MM.1S (cell line): ENCODE results near the gene BHMT.
"Not testable (repeated sequence)": the region's sequence is repeated elsewhere in the genome, so short reads cannot be mapped to it uniquely, and the experiment has no call there.

ENCODE experiments used
- DNase-seq: peaks from one replicate; pipeline ENCODE4 v3.0.0-alpha.2; 2015
- H2AFZ ChIP-seq: fragments of 300-600 bp; sonication (generic); 2 replicates; pipeline ENCODE4 v1.6.0; 2016; ENCODE audit warnings: antibody characterized with exemption, low read length
- H3F3A ChIP-seq: fragments of 300-600 bp; sonication (generic); 2 replicates; pipeline ENCODE4 v1.6.1; 2016; ENCODE audit warnings: mild to moderate bottlenecking, antibody characterized with exemption, low read length, moderate library complexity, mixed read lengths; ENCODE audit not compliant: insufficient read depth
- H3K27ac ChIP-seq: fragments of 300-600 bp; sonication (generic); 2 replicates; pipeline ENCODE4 v1.5.1; 2016; ENCODE audit warnings: mild to moderate bottlenecking, low read length
- H3K27me3 ChIP-seq: fragments of 300-600 bp; sonication (generic); replicated peaks from 2 replicates; pipeline ENCODE4 v1.6.0; 2016; ENCODE audit warnings: low read length; ENCODE audit not compliant: insufficient read depth
- H3K36me3 ChIP-seq: fragments of 300-600 bp; sonication (generic); replicated peaks from 2 replicates; pipeline ENCODE4 v1.6.1; 2016; ENCODE audit warnings: mild to moderate bottlenecking, low read length, mixed read lengths; ENCODE audit not compliant: insufficient read depth
- H3K4me1 ChIP-seq: fragments of 300-600 bp; sonication (generic); 2 replicates; pipeline ENCODE4 v1.6.1; 2016; ENCODE audit warnings: low read length, mixed read lengths
- H3K4me2 ChIP-seq: fragments of 300-600 bp; sonication (generic); 2 replicates; pipeline ENCODE4 v1.6.0; 2016; ENCODE audit warnings: low read depth, low read length
- H3K4me3 ChIP-seq: fragments of 300-600 bp; sonication (generic); 2 replicates; pipeline ENCODE4 v1.5.1; 2016; ENCODE audit warnings: low read length, mixed read lengths
- H3K79me2 ChIP-seq: fragments of 300-600 bp; sonication (generic); 2 replicates; pipeline ENCODE4 v1.6.1; 2016; ENCODE audit warnings: mixed run types, low read length, mixed read lengths
- H3K9ac ChIP-seq: fragments of 300-600 bp; sonication (generic); 2 replicates; pipeline ENCODE4 v1.6.1; 2016; ENCODE audit warnings: low read length, mixed read lengths
- H3K9me2 ChIP-seq: fragments of 300-600 bp; sonication (generic); replicated peaks from 2 replicates; pipeline ENCODE4 v1.6.1; 2016; ENCODE audit warnings: mild to moderate bottlenecking, low read length, mixed read lengths; ENCODE audit not compliant: insufficient read depth
- H3K9me3 ChIP-seq: fragments of 300-600 bp; sonication (generic); replicated peaks from 2 replicates; pipeline ENCODE4 v1.6.1; 2016; ENCODE audit warnings: mild to moderate bottlenecking, low read length, mixed read lengths; ENCODE audit not compliant: insufficient read depth
- H4K20me1 ChIP-seq: fragments of 300-600 bp; sonication (generic); 2 replicates; pipeline ENCODE4 v1.6.1; 2016; ENCODE audit warnings: mild to moderate bottlenecking, low read length, moderate library complexity, mixed read lengths; ENCODE audit not compliant: insufficient read depth
- EZH2 ChIP-seq: fragments of 300-600 bp; sonication (generic); optimal IDR thresholded peaks from 2 replicates; pipeline ENCODE3; 2017; ENCODE audit warnings: low read depth, mild to moderate bottlenecking, antibody characterized with exemption, low read length, mixed read lengths
- EZH2phosphoT487 ChIP-seq: fragments of 300-600 bp; sonication (generic); IDR thresholded peaks from 2 replicates; pipeline ENCODE4 v1.6.1; 2018; ENCODE audit warnings: antibody characterized with exemption, low read length
- TF ChIP-seq, protein P1 (sequence below): fragments of 300-600 bp; sonication (generic); IDR thresholded peaks from 2 replicates; pipeline ENCODE4 v1.5.1; 2016; ENCODE audit warnings: antibody characterized with exemption, low read length, mixed read lengths

Gene BHMT

DNA sequence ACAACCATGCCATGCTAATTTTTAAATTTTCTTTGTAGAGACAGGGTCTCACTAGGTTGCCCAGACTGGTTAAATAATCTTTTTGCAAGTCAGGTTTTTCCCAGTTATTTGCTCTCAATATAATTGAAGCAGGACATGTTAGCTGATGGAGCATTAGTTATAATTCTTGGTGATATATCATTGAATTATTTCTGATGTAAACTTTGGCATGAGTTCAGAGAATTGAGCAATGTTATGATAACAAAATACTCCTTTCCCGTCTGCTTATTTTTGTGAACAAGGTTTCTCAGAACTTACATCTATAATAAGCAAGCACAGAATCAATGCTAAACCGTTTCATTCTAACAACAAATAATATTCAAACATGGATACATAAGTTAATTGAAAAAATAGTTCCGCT is 37.8 kb downstream of the BHMT start:
- no peaks in the 10 kb centered on the region for H3F3A ChIP-seq
- no peak overlapping the region for H2AFZ ChIP-seq
- H3K27ac ChIP-seq = no peak overlapping the region
- H3K4me2 ChIP-seq = no peak overlapping the region
- no peaks in the 10 kb centered on the region for H3K4me1 ChIP-seq
- no peaks in the 10 kb centered on the region for H3K9me2 ChIP-seq
- no peaks in the 10 kb centered on the region for H4K20me1 ChIP-seq
- no peaks in the 10 kb centered on the region for H3K27me3 ChIP-seq
- DNase-seq = no peak
- TF ChIP-seq, protein P1, sequence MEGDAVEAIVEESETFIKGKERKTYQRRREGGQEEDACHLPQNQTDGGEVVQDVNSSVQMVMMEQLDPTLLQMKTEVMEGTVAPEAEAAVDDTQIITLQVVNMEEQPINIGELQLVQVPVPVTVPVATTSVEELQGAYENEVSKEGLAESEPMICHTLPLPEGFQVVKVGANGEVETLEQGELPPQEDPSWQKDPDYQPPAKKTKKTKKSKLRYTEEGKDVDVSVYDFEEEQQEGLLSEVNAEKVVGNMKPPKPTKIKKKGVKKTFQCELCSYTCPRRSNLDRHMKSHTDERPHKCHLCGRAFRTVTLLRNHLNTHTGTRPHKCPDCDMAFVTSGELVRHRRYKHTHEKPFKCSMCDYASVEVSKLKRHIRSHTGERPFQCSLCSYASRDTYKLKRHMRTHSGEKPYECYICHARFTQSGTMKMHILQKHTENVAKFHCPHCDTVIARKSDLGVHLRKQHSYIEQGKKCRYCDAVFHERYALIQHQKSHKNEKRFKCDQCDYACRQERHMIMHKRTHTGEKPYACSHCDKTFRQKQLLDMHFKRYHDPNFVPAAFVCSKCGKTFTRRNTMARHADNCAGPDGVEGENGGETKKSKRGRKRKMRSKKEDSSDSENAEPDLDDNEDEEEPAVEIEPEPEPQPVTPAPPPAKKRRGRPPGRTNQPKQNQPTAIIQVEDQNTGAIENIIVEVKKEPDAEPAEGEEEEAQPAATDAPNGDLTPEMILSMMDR = no peak
- no peak for TF ChIP-seq EZH2phosphoT487
- TF ChIP-seq EZH2 = no peak
- no peak overlapping the region for H3K4me3 ChIP-seq
- H3K36me3 ChIP-seq = no peaks in the 10 kb centered on the region
- no peaks in the 10 kb centered on the region for H3K79me2 ChIP-seq
- no peak overlapping the region for H3K9ac ChIP-seq
- no peaks in the 10 kb centered on the region for H3K9me3 ChIP-seq

DNA sequence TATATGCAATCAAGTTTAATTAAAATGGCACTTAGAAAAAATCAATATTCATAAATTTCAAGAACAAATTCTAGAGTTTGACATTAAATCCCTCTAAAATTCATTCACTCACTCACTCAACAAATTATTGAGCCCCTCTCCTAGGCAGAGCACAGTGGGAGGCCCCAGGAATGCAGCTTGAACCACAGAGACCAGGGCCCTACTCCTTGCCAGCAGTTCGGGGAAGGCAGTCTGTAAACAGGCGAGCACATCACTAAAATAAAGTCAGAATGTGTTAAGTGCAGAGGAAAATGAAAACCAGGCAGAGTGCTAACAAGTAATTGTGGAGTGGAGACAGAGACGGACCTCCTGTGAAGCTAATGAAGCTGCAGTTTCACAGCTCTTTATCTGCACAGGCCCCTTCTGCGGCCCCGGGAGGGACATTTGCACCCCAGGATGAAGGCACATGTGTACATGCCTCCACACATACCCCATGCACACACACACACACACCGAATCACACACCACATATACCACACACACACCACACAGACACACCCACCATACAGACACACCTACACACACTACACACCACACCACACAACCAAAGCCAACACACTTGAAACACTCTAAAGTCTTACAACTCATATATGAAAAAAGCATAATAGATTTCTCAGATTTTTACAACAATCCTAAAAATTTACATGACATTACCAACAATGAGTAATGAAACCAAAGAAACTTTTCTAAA is 40.5 kb downstream of the BHMT start:
- H3F3A ChIP-seq = no peaks in the 10 kb centered on the region
- no peaks in the 10 kb centered on the region for H3K79me2 ChIP-seq
- no peak overlapping the region for H3K9ac ChIP-seq
- H4K20me1 ChIP-seq = no peaks in the 10 kb centered on the region
- H3K4me2 ChIP-seq = no peak overlapping the region
- no peaks in the 10 kb centered on the region for H3K4me1 ChIP-seq
- TF ChIP-seq, protein P1 = no peak
- no peaks in the 10 kb centered on the region for H3K9me3 ChIP-seq
- H3K4me3 ChIP-seq = no peak overlapping the region
- no peak overlapping the region for H3K27ac ChIP-seq
- H3K27me3 ChIP-seq = no peaks in the 10 kb centered on the region
- no peaks in the 10 kb centered on the region for H3K9me2 ChIP-seq
- no peaks in the 10 kb centered on the region for H3K36me3 ChIP-seq
- no peak for DNase-seq
- H2AFZ ChIP-seq = no peak overlapping the region

DNA sequence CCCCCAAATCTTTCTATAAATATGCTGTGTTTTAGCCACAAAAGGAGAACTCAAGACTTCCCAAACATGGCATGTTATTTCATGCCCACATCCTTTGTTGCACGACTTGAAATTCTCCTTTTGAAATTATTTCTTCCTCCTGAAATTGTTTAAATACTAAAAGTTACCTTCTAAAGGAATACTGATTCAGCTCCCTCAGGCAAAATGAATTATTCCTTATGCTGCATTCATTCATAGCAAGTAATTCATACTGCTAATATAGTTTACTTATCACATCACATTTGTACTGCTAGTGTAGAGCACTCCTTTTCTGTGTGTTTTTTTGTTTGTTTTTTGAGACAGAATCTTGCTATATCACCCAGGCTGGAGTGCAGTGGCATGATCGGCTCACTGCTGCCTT is 45.7 kb downstream of the BHMT start:
- Histone ChIP-seq H3K27ac (no peak overlapping the region), H3F3A (no peaks in the 10 kb centered on the region), H3K4me1 (no peaks in the 10 kb centered on the region), H3K9me2 (no peaks in the 10 kb centered on the region), H3K9ac (no peak overlapping the region), H3K9me3 (no peaks in the 10 kb centered on the region), H2AFZ (no peak overlapping the region), H3K79me2 (no peaks in the 10 kb centered on the region), H4K20me1 (no peaks in the 10 kb centered on the region), H3K4me2 (no peak overlapping the region), H3K4me3 (no peak overlapping the region), H3K36me3 (no peaks in the 10 kb centered on the region), H3K27me3 (no peaks in the 10 kb centered on the region)
- TF ChIP-seq, protein P1 = no peak
- TF ChIP-seq EZH2 (no peak), EZH2phosphoT487 (no peak)
- no peak for DNase-seq

DNA sequence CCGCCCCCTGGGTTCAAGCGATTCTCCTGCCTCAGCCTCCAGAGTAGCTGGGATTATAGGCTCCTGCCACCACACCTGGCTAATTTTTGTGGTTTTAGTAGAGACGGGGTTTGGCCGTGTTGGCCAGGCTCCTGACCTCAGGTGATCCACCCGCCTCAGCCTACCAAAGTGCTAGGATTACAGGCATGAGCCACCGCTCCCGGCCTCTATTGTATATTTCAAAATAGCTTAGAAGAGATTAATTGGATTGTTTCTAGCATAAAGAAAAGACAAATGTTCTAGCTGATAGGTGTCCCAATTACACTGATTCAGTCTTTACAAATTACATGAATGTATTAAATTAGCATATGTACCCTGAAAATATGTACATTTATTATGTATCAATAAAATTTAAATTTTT is 50.0 kb downstream of the BHMT start:
- H3K27me3 ChIP-seq, H3K79me2 ChIP-seq, H2AFZ ChIP-seq, H3K4me1 ChIP-seq, H3K4me2 ChIP-seq, H3K9ac ChIP-seq, H3F3A ChIP-seq, DNase-seq, H3K9me2 ChIP-seq, H3K36me3 ChIP-seq, H3K27ac ChIP-seq, H4K20me1 ChIP-seq, H3K4me3 ChIP-seq, H3K9me3 ChIP-seq: not testable (repeated sequence)
